Measurements from ENCODE around the gene PLXNA4.

- TF ChIP-seq POLR2A (IDR thresholded peaks at IDR 0.05) (no peak), CTCF (IDR thresholded peaks at IDR 0.05 in 8 of 11, conservative IDR thresholded peaks at IDR 0.05 in 3 of 11) (no peak), POLR2AphosphoS5 (IDR thresholded peaks at IDR 0.05) (no peak)
These were observed 408.0 kb downstream of the PLXNA4 start for GRCh38 chr7:132168239-132168638.
